Gastroesophageal sphincter (tissue), 4 donors: ENCODE data around the gene SLC12A8. TPM values are rescaled to one million over a fixed set of nuclear protein-coding genes. Genes with fewer than 3 reads are reported as not detected.

Experiments used
- ATAC-seq: fragments of 150-250 bp; one replicate; pipeline ENCODE4 v1.9.1; 2016; ENCODE audit warnings: mild to moderate bottlenecking, moderate library complexity
- H3K27ac ChIP-seq, 4 donors: fragments of 200-600 bp; sonication (generic) in 3 of 4; 1 replicate in 3 of 4; 2 replicates in 1 of 4; pipeline ENCODE4 v1.5.1; 2016 to 2019
- H3K27me3 ChIP-seq: fragments of 200-600 bp; sonication (generic); one replicate; pipeline ENCODE4 v1.5.1; 2019
- H3K36me3 ChIP-seq, 2 donors: fragments of 200-600 bp; sonication (generic); one replicate each; pipeline ENCODE4 v1.5.1; 2019; ENCODE audit warnings: control low read depth in 1 of 2
- H3K4me1 ChIP-seq, 3 donors: fragments of 200-600 bp; sonication (generic); 1 replicate in 2 of 3; 2 replicates in 1 of 3; pipeline ENCODE4 v1.5.1; 2016 to 2019; ENCODE audit warnings: control low read depth in 2 of 3
- H3K4me3 ChIP-seq, 2 donors: fragments of 200-600 bp; sonication (generic); one replicate each; pipeline ENCODE4 v1.5.1; 2019; ENCODE audit warnings: mild to moderate bottlenecking in 1 of 2, moderate library complexity in 1 of 2
- H3K9me3 ChIP-seq, 3 donors: fragments of 200-600 bp; sonication (generic); one replicate each; pipeline ENCODE4 v1.5.1; 2017 to 2019; ENCODE audit warnings: control low read depth in 2 of 3
- EP300 ChIP-seq: sonication (generic); formaldehyde crosslinking; IDR thresholded peaks from one replicate; pipeline ENCODE4 v1.6.1; 2017; ENCODE audit warnings: antibody characterized with exemption, mild to moderate bottlenecking
- POLR2A ChIP-seq, 2 donors: fragments of 450-650 bp; IDR thresholded peaks; one replicate each; pipeline ENCODE4 v1.6.1; 2017; ENCODE audit warnings: antibody characterized with exemption in 2 of 2, mild to moderate bottlenecking in 2 of 2, moderate library complexity in 1 of 2
- POLR2AphosphoS5 ChIP-seq: sonication (generic); formaldehyde crosslinking; IDR thresholded peaks from one replicate; pipeline ENCODE4 v1.6.1; 2017; ENCODE audit warnings: antibody characterized with exemption
- whole genome bisulfite sequencing, 2 donors: methylation state at CpG; one replicate each; pipeline ENCODE4 v1.1.5; 2018; ENCODE audit warnings: low coverage in 1 of 2; 5-methylcytosine and 5-hydroxymethylcytosine counted together
- total RNA-seq, 4 donors: library from RNA; depleted of rRNA; stranded (reverse); fragments of >200 nt; gene quantifications; one replicate each; pipeline ENCODE4 v1.1.0, GENCODE V29; 2016
- TF ChIP-seq, protein P1 (sequence below), 4 experiments: fragments of 200-600 bp in 2 of 4; fragments of 450-650 bp in 2 of 4; sonication (generic) in 1 of 4; IDR thresholded peaks; one replicate each; pipeline ENCODE4 v1.5.1; 2017 to 2019; ENCODE audit warnings: antibody characterized with exemption in 4 of 4, mild to moderate bottlenecking in 2 of 4, moderate library complexity in 2 of 4

SLC12A8 gene
- total RNA-seq, 4 donors from 2014 or later = 0.13 to 2.3 (median 0.54) TPM; not detected in 1

DNA sequence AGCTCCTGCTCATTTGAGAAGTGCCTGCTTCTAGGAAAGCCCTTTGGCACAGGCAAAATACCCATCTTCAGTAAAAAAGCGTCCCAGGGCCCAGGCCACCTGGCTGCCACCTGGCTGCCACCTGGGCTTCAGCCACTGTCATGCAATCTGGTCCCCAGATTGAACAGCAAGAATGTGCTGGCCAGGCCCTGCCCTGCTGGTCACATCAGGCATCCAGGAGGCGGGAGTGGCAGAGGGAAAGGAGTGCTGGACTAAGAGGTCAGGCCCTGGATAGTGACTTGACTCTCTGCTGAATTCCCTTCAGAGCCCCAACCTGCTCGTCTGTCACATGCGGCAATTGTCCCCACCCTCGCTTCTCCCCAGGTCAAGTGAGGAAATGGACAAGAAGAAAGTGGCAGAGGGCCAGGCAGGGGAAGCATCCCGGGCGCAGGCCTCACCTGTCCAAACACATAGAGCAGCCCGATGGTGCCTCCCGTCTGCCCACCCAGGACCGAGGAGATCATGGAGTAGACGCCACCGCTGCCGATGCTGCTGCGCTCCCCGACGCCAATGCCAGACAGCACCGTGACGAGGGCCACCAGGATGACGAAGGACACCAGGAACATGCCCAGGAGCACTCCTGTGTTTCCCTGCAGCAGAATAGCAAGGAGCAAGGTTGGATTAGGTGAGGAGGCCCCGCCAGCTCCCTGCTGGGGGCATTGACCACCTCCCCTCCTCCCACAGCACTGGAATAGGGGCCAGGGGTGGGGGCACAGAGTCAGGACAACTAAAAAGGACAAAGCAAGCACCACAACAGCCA, 25.5 kb downstream of the SLC12A8 start:
- Histone ChIP-seq H3K27ac (no peak overlapping the region), H3K36me3 (no peaks in the 10 kb centered on the region), H3K4me3 (no peak overlapping the region), H3K9me3 (no peaks in the 10 kb centered on the region), H3K4me1 (peaks cover 0 to 12% (median 7%) of the 10 kb centered on the region in 3 donors), H3K27me3 (no peaks in the 10 kb centered on the region)
- no peak for ATAC-seq
- WGBS, 2 donors = 95% methylated on average over 3 of the region's 20 CpGs; no CpG with 5 or more reads in 1 of the 2 donors
- TF ChIP-seq POLR2AphosphoS5 (no peak), EP300 (no peak), POLR2A (IDR thresholded peaks at IDR 0.05) (no peak)
- TF ChIP-seq, protein P1, sequence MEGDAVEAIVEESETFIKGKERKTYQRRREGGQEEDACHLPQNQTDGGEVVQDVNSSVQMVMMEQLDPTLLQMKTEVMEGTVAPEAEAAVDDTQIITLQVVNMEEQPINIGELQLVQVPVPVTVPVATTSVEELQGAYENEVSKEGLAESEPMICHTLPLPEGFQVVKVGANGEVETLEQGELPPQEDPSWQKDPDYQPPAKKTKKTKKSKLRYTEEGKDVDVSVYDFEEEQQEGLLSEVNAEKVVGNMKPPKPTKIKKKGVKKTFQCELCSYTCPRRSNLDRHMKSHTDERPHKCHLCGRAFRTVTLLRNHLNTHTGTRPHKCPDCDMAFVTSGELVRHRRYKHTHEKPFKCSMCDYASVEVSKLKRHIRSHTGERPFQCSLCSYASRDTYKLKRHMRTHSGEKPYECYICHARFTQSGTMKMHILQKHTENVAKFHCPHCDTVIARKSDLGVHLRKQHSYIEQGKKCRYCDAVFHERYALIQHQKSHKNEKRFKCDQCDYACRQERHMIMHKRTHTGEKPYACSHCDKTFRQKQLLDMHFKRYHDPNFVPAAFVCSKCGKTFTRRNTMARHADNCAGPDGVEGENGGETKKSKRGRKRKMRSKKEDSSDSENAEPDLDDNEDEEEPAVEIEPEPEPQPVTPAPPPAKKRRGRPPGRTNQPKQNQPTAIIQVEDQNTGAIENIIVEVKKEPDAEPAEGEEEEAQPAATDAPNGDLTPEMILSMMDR (IDR thresholded peaks at IDR 0.05) = no peak

DNA sequence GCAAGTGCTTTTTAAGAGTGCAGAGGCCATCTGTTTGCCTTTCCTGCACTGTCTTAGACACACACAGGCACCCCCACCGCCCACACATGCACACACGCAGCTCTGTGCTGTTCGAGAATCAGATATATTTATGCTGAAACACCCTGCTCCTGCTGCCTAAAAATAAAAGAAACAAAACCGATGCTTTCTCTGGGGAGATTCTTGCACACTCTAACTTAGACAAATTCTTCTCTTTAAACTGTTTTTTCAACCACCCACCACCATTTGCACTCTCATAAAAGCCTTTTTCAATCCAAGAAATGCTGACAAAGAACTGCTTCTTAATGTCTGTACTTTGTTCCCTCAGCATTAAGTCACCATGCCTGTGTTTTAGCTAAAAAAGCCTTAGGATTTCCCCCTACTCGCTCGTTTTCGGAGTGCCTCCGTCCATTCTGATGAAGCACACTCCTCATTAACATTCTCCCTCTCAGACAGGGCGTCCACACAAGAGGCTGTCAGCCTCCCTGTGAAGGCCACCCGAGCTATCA, 26.2 kb downstream of the SLC12A8 start:
- 19 to 37% methylated on average over 9 to 10 of the region's 10 CpGs for WGBS, 2 donors
- ATAC-seq = no peak
- no peaks in the 10 kb centered on the region for H3K9me3 ChIP-seq
- no peaks in the 10 kb centered on the region for H3K27me3 ChIP-seq
- H3K27ac ChIP-seq = no peak overlapping the region
- H3K36me3 ChIP-seq = no peaks in the 10 kb centered on the region
- H3K4me3 ChIP-seq = no peak overlapping the region
- TF ChIP-seq POLR2A (IDR thresholded peaks at IDR 0.05) = no peak
- TF ChIP-seq POLR2AphosphoS5 = no peak
- TF ChIP-seq EP300 = no peak
- TF ChIP-seq, protein P1 (IDR thresholded peaks at IDR 0.05) = no peak
- peaks cover 0 to 12% (median 7%) of the 10 kb centered on the region in 3 donors for H3K4me1 ChIP-seq

DNA sequence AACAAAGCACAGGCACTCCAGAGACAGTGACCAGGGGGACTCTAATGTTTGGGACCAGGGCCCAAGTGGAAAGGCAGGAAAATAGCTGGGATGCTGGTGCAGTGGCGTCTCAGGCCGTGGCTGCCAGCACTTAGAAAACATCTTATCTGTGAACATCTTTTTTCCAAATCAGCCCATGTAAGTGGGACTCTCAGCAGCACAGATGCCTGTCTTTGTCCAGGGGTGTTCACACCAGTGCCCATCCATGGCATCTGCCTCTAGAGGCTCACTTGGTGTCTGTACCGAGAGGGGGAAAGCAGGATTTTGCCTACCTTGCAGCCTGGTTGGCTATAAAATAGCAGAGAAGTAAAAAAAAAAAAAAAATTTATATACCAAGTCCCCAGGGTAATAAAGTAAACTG, 26.7 kb downstream of the SLC12A8 start:
- no peaks in the 10 kb centered on the region for H3K27me3 ChIP-seq
- 20 to 79% methylated on average over 1 to 2 of the region's 3 CpGs for WGBS, 2 donors
- no peak overlapping the region for H3K27ac ChIP-seq
- no peaks in the 10 kb centered on the region for H3K9me3 ChIP-seq
- peaks cover 0 to 12% (median 7%) of the 10 kb centered on the region in 3 donors for H3K4me1 ChIP-seq
- no peak for TF ChIP-seq POLR2AphosphoS5
- H3K4me3 ChIP-seq = no peak overlapping the region
- no peaks in the 10 kb centered on the region for H3K36me3 ChIP-seq
- no peak for ATAC-seq

DNA sequence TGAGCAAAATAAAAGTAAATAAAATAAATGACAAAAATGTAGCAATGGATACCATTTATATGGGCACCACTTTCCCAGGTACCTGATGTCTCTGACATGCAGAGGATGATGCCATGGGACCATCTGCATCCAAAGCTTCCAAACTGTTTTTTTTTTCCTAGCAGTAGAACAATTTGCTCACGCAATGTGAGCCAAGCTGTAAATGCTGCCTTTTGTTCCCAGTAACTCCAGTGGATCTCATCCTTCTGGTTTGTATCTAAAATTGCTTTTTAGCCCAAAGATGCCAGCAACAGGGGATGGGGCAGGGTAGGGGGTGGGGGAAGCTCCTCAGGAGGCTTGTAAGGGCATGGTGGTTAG, 32.7 kb downstream of the SLC12A8 start:
- Histone ChIP-seq H3K36me3 (no peaks in the 10 kb centered on the region), H3K27me3 (no peaks in the 10 kb centered on the region), H3K9me3 (no peaks in the 10 kb centered on the region), H3K27ac (no peak overlapping the region), H3K4me3 (no peak overlapping the region), H3K4me1 (no peaks in the 10 kb centered on the region)
- no peak for ATAC-seq
- 63 to 78% methylated on average over 1 of the region's 1 CpG for WGBS, 2 donors
- no peak for TF ChIP-seq EP300
- TF ChIP-seq, protein P1 (IDR thresholded peaks at IDR 0.05) = no peak
- TF ChIP-seq POLR2A (IDR thresholded peaks at IDR 0.05) = no peak
- no peak for TF ChIP-seq POLR2AphosphoS5

DNA sequence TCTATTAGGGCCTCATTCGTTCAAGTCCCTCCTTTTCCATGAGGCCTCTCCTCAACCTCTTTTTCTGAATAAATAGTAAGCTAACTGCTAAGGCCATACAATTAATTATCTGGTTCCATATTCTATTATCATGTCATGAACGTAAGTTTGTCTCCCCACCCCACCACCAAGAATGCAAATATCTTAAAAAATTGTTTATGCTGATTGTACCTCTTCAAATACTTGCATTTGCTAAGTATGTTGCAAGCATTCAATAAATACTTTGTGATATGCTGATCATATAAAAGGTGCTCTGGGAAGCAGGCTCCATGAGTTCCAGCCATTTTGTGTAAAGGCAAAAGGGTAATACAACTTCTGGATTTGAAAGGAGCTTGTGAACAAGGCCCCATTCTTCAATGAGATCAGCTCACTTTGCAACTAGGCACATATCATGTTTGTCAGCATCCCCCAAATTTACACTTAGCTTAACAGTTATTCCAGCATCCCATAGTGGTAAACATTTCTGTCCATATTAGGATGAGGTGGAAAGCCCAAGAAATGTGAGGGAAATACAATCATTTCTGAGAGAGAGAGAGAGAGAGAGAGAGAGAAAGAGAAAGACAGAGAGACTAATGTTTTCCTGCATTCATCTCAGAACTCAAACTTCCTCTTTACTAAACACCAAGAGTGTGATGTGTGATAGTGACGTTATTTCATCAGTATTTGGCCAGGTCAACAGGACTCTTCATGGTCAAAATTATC, 33.2 kb downstream of the SLC12A8 start:
- H3K36me3 ChIP-seq = no peaks in the 10 kb centered on the region
- WGBS, 2 donors = 77 to 83% methylated on average over 3 of the region's 3 CpGs
- no peaks in the 10 kb centered on the region for H3K4me1 ChIP-seq
- H3K27me3 ChIP-seq = no peaks in the 10 kb centered on the region
- TF ChIP-seq POLR2A (IDR thresholded peaks at IDR 0.05) (no peak), POLR2AphosphoS5 (no peak), EP300 (no peak)
- TF ChIP-seq, protein P1 (IDR thresholded peaks at IDR 0.05) = no peak
- no peak overlapping the region for H3K4me3 ChIP-seq
- no peak overlapping the region for H3K27ac ChIP-seq
- ATAC-seq = no peak
- no peaks in the 10 kb centered on the region for H3K9me3 ChIP-seq
